Measurements from ENCODE around the gene MAP3K8. TPM values are rescaled to one million over a fixed set of nuclear protein-coding genes. Genes with fewer than 3 reads are reported as not detected.

MAP3K8 gene
- total RNA-seq, 6 donors from 2014 or later, result 32.5 to 71.2 (median 42.8) TPM

DNA sequence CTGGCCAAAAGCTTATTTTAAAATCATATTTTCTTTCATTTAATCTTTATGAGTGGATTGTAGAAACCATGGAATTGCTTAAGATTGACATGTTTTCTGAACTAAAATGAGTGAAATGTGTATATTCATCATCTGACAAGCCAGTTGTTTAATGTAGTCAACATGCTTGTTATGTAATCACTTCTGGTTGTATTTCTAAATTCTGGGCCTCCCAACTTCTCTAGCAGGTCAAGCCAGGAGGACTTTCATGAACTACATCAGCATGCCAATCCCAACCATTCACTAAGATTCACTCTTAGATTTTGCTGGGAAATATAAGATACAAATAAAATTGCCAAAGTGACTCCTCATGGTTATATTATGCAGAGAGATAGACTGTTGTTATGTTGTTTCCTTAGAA, 21.1 kb upstream of the MAP3K8 start:
- TF ChIP-seq EP300 (IDR thresholded peaks at IDR 0.05) (no peak), POLR2A (IDR thresholded peaks at IDR 0.05) (no peak), POLR2AphosphoS5 (IDR thresholded peaks at IDR 0.05) (no peak), CTCF (IDR thresholded peaks at IDR 0.05) (no peak)
- no peak overlapping the region for H3K4me3 ChIP-seq
- ATAC-seq (ENCODE audit: low FRiP score in 2 of 2), result no peak

GRCh38 chr10:30413996-30414576, 19.9 kb upstream of the MAP3K8 start:
- peaks cover 8 to 19% (median 12%) of the 10 kb centered on the region in 4 donors for H3K4me1 ChIP-seq
- H3K9me3 ChIP-seq, result no peaks in the 10 kb centered on the region
- no peaks in the 10 kb centered on the region for H3K36me3 ChIP-seq
- DNase-seq, result peak in 1 of 2 donors; percentile 37
- peak; percentile 76 to 92 for ATAC-seq (ENCODE audit: low FRiP score in 2 of 2)
- peak; percentile 67 to 97 (median 90) for TF ChIP-seq CTCF (IDR thresholded peaks at IDR 0.05)
- no peak for TF ChIP-seq POLR2A (IDR thresholded peaks at IDR 0.05)
- 28 to 29% methylated on average over 3 of the region's 3 CpGs for WGBS, 2 donors
- H3K27me3 ChIP-seq, result no peaks in the 10 kb centered on the region
- H3K27ac ChIP-seq, result no peak overlapping the region
- H3K4me3 ChIP-seq, result no peak overlapping the region

More for the DNA sequence above, 21.1 kb upstream of the MAP3K8 start:
- Histone ChIP-seq H3K4me1 (peaks cover 2 to 10% (median 4%) of the 10 kb centered on the region in 4 donors), H3K36me3 (no peaks in the 10 kb centered on the region), H3K27ac (no peak overlapping the region), H3K9me3 (no peaks in the 10 kb centered on the region), H3K27me3 (no peaks in the 10 kb centered on the region)
- no peak for DNase-seq

DNA sequence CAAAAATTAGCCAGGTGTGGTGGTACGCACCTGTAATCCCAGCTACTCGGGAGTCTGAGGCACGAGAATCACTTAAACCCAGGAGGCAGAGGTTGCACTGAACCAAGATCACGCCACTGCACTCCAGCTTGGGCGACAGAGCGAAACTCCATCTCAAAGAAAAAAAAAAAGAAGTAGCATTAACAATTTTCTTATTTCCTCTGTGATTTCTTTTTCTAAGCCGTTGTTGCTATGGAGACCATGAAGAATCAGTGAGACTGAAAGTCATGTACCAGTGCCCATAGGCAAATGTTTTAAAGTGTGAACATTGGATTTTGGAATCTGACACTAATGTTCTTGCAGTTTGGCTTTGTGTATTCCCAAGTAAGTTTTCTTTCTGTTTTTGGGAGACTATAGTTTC, 18.4 kb upstream of the MAP3K8 start:
- TF ChIP-seq EP300 (IDR thresholded peaks at IDR 0.05), result no peak
- TF ChIP-seq CTCF (IDR thresholded peaks at IDR 0.05), result no peak
- no peak for TF ChIP-seq POLR2A (IDR thresholded peaks at IDR 0.05)
- TF ChIP-seq POLR2AphosphoS5 (IDR thresholded peaks at IDR 0.05), result no peak
- Histone ChIP-seq H3K36me3 (no peaks in the 10 kb centered on the region), H3K9me3 (no peaks in the 10 kb centered on the region), H3K4me1 (peaks cover 8 to 20% (median 12%) of the 10 kb centered on the region in 4 donors), H3K27me3 (no peaks in the 10 kb centered on the region), H3K27ac (no peak overlapping the region), H3K4me3 (no peak overlapping the region)
- WGBS, 2 donors, result 85 to 88% methylated on average over 7 of the region's 7 CpGs
- ATAC-seq (ENCODE audit: low FRiP score in 2 of 2) (no peak), DNase-seq (no peak)

- Histone ChIP-seq H3K27me3 (no peaks in the 10 kb centered on the region), H3K4me1 (peaks cover 11 to 20% (median 13%) of the 10 kb centered on the region in 4 donors), H3K4me3 (no peak overlapping the region), H3K36me3 (no peaks in the 10 kb centered on the region), H3K9me3 (no peaks in the 10 kb centered on the region), H3K27ac (peak overlapping the region in 1 of 4 donors; percentile 21)
- TF ChIP-seq POLR2A (IDR thresholded peaks at IDR 0.05) (no peak), EP300 (IDR thresholded peaks at IDR 0.05) (no peak), CTCF (IDR thresholded peaks at IDR 0.05) (no peak), POLR2AphosphoS5 (IDR thresholded peaks at IDR 0.05) (no peak)
- no peak for ATAC-seq (ENCODE audit: low FRiP score in 2 of 2)
- 68 to 76% methylated on average over 3 of the region's 3 CpGs for WGBS, 2 donors
- no peak for DNase-seq
Measured at GRCh38 chr10:30417301-30417700, 16.7 kb upstream of the MAP3K8 start.

DNA sequence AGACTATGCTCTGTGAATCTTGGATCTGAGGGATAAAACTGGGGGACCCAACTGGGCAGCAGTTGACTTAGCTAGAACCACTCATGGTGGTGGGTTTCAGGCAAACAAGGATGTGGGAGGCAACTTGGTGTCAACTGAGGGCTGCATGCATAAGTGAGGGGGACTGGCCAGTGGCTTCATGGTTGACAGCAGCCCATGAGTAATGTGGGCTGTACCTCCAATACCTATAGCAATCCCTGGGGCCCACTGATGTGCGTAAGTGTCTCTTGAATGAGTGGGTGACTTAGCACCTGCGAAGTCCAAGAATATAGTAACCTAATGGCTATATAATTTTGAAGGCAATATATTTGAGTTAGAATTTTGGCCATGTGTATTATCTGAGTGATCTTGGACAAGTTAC, 13.7 kb upstream of the MAP3K8 start:
- Histone ChIP-seq H3K27ac (no peak overlapping the region), H3K4me1 (peaks cover 27 to 33% (median 30%) of the 10 kb centered on the region in 4 donors), H3K9me3 (no peaks in the 10 kb centered on the region), H3K27me3 (no peaks in the 10 kb centered on the region), H3K4me3 (no peak overlapping the region), H3K36me3 (no peaks in the 10 kb centered on the region)
- no peak for DNase-seq
- ATAC-seq (ENCODE audit: low FRiP score in 2 of 2), result no peak
- WGBS, 2 donors, result 91 to 92% methylated on average over 2 of the region's 2 CpGs
- TF ChIP-seq CTCF (IDR thresholded peaks at IDR 0.05) (no peak), POLR2A (IDR thresholded peaks at IDR 0.05) (no peak), POLR2AphosphoS5 (IDR thresholded peaks at IDR 0.05) (no peak), EP300 (IDR thresholded peaks at IDR 0.05) (no peak)

All from upper lobe of left lung (tissue), 6 donors.